Fibroblast of peridontal ligament (primary cell): ENCODE measurements around the gene NDEL1.
A peak's percentile ranks its signal among the peaks of the same experiment; 100 is the strongest.

Source experiments
- DNase-seq: peaks from one replicate; pipeline ENCODE4 v3.0.0-alpha.2; 2010; ENCODE audit errors: extremely low read depth

NDEL1 gene

DNA sequence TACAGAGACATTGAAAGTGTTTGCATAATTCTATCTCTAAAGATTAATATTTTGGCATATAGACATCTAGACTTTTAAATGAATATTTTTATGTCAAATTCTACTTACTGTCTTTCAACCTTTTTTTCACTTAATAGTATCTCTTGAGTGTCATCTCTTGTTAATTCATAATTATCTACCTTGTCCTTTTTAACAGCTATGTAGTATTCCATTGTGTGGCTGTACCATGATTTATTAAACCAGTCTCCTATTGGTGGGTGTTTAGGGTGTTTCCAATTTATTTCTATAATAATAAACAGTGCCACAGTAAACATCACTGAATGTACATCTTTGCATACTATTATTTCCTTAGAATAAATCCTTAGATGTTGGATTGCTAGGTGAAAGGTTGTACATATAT, 21.7 kb upstream of the NDEL1 start:
- no peak for DNase-seq

DNA sequence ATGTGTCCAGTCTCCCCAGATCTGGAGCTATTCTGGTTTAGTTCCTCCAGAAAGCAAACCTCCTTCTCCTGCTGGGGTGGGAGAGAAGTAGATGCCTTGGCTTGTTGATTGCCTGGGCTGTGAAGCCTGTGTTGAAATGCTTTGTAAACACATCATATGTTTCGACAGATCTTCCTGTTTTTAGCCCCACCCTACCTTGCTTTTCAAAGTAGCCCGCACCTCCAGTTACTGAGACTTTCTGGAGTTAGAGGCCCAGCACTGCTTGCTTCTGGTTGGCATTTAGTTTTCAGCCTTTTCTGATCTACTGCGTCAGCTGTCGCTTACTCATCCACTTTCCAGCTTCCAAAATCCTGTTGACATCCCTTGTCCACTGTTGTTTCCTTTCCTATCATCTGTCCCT, 17.9 kb upstream of the NDEL1 start:
- DNase-seq, result no peak

GRCh38 chr17:8418471-8418870, 17.2 kb upstream of the NDEL1 start:
- no peak for DNase-seq

DNA sequence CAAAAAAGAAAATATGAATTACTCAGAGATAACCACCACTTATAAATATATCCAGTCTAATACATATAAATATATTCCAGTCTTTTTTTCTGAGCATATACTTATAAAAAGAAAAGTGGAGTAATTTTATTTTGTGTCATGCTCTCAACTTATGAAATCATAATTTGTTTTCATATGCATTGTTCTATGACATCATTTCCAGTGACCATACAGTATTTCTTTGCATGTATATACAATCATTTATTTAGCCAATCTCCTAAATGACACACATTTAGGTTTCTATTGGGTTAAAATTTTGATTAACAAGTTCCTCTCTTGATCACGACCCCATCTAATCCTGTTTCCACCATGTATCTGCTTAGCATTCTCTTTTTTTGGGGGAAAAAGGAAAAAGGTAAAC, 16.4 kb upstream of the NDEL1 start:
- no peak for DNase-seq

DNA sequence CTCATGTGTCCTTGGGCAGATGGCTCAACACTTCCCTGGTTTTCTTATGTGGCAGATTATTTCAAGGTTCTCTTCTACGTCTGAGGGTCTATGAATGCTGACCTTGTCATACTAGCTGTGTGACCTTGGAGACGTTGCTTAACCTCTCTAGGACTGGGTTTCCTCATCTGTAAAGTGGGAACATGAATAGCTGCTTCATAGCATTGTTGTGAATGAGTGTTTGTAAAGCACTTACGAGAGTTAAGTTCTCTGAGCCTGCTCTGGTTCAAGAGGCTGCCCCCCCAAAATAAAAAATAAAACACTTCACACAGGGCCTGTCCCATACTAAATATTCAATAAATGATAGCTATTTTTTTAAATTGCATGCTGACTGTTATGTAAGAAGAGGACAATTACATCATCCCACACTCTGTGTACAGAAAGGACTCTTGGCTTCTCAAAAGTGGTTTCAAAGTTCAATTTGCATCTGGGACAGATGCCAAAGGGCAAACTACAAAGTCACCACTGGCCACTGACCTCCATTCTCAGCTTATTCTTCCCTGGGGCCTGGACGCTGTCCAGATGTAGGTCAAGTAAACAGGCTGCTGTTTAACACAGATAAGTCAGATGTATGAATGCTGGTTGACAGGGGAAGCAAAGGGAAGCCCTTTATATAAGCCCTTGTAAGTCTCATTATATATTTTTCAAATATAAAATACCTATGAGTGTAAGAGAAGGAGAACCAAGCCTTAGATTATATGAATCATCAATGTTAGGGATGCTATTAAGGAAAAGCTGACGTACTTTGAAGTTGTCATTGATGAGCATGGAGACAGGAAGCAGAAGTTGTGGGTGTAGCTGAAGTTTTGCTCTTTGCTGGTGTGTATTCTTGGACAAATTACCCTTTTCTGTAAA, 15.4 kb upstream of the NDEL1 start:
- DNase-seq, result peak; percentile 83

GRCh38 chr17:8421571-8421970, 14.1 kb upstream of the NDEL1 start:
- peak; percentile 51 for DNase-seq

GRCh38 chr17:8426094-8426720, 9.5 kb upstream of the NDEL1 start:
- no peak for DNase-seq

DNA sequence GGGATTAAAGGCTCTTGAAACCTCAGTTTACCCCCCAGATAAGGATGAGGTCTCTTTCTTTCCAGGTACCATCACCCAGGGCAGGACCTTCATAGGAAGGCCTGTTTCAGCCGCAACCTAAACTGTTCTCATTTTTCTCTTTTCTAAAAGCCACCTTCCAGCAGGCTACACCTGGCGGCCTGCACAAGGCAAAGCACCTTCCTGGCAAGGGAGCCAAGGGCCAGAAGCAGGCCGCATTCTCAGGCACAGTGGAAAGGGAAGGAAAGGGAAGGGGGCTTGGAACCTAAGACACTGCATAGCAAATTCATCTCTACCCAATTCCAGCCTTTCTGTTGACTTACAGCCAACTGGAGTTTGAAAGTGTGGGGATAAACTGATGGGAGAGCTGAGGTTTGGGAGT, 8.9 kb upstream of the NDEL1 start:
- DNase-seq, result no peak

GRCh38 chr17:8430966-8431365, 4.7 kb upstream of the NDEL1 start:
- no peak for DNase-seq

- peak; percentile 57 for DNase-seq
Measured at GRCh38 chr17:8436169-8436843, 622 bp downstream of the NDEL1 start.

DNA sequence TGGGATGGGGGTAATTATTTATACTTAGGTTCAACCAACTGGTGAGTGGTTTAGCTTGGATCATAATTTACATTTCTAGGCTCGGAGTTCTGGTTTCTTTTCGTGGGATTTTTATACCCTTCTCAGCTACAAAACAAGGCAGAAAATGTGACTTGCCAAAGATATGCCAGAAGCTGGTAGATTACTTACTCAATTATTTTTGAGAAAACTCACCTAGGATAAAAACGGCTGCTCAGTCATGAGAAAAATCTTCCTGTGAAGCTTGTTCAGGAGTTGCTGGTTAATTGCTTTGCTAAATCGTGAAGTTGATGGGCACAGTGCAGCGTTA, 1.1 kb downstream of the NDEL1 start:
- peak; percentile 29 for DNase-seq

GRCh38 chr17:8438441-8438840, 2.8 kb downstream of the NDEL1 start:
- no peak for DNase-seq

DNA sequence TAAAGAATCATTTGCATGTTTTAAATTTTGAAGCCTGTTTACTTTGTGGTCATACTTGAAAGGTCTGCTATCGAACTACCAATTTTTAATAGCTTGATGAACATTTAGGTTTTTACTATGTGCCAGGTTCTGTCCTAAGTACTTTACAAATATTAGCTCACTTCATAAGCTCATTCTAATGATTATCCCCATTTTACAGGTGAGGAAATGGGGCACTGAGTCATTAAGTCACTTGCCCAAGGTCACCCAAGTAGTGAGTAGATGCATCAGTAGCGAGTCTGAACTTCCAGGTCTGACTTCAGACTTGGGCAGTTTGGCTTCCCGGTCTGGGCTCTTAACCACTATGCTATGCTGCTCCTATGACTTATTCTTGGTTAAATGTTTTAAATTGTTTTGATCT, 4.0 kb downstream of the NDEL1 start:
- DNase-seq, result no peak

DNA sequence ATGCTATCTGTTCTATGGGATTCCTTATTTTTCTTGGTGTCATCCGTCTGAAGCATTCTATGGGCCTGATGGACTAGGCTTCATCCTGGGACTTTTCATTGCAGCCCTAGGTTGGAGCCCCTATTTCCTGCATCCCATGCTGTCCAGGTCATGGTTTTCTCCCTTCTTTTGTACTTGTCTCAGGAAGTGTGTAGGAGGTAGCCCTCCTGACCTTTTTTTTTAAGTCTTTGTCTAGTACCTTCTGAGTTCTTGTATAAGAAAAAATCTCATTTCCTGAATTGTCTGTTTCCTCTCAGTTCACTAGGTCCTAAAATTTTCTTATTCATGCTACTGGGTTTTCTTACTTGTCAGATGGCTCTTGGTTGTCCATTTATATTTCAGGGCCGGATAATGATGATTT, 6.0 kb downstream of the NDEL1 start:
- DNase-seq, result no peak

GRCh38 chr17:8442310-8442709, 6.6 kb downstream of the NDEL1 start:
- DNase-seq, result no peak

GRCh38 chr17:8443756-8444155, 8.1 kb downstream of the NDEL1 start:
- no peak for DNase-seq

DNA sequence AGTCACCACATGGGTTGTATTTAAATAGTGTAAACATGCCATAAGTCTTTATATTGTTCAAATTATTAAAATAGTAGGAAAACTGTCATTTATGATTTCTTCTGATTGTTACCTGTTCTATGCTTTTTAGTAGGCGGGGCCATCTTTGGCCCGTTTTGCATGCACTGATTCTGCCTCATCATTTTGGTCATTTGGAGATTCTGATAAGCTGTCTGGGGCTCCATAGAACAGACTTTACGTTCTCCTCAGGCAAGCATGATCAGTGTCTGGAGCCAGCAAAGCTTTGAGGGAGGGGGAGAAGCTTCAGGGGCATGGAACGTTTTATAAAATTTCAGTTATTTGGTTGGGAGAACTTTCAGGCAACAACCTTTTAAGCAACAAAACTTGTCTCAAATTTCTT, 8.8 kb downstream of the NDEL1 start:
- no peak for DNase-seq

DNA sequence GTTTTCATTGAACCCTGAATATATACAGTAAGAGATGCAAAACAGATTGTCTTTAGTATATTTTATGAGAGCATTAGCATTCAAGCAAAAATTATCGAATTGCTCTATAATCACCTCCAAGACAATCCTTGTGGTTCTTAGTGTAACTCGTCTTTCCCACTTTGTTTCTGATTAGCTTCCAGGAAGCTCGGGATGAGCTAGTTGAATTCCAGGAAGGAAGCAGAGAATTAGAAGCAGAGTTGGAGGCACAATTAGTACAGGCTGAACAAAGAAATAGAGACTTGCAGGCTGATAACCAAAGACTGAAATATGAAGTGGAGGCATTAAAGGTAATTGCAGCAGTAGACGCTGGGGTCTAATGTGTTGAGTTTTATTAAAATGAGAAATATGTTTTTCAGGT, 9.9 kb downstream of the NDEL1 start:
- no peak for DNase-seq

GRCh38 chr17:8447799-8448198, 12.1 kb downstream of the NDEL1 start:
- no peak for DNase-seq

- no peak for DNase-seq
Measured at GRCh38 chr17:8448310-8448709, 12.6 kb downstream of the NDEL1 start.

DNA sequence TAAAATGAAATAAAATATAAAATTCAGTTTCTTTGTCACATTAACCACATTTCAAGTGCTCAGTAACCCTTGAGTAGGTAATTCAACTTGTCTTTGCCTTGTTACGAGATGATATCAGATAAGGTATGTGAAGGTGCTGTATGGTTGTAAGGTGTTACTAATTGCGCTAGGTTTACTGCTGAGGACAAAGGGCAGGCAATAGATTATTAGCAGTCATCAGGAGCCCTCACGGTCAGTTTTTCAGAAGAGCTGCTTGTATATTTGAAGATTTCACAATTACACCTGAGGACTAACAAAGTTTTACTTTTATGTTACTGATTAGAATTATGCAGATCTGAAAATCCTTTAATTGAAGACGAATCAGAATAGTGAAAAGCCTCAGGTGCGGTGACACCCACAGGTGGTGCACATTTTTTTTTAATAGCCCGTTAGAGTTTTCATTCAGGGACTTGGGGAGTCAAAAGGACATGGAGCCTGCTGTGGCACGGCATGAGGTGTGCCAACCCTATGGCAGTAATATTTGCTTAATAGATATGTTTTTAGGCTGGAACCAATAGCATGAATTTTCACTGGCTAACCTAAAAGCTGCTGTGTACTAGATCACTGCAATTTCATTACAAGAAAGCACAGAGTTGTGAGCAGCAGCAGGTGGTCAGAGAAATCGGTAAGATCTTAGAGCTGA, 16.4 kb downstream of the NDEL1 start:
- no peak for DNase-seq

DNA sequence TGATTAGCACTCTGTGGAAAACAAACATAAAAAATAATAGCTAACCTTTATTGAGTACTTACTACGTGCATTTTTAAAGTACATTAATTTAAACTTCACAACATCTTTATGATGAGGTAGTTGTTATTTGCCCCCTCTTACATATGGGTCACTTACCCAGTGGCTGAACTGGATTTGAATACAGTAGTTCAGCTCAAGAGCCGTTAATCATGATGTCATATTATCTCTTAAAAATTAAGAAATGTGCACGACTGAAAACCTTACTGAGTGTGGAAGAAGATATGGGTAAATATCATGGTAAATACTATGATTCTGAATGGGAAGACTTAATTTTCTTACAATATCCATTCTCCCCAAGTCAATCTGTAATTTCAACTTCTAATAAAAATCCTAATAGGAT, 17.6 kb downstream of the NDEL1 start:
- DNase-seq, result no peak
